Stomach (tissue), 4 donors: ENCODE results near the gene SLC25A4.

Source experiments
- EP300 ChIP-seq: sonication (generic); formaldehyde crosslinking; IDR thresholded peaks from one replicate; pipeline ENCODE4 v1.6.1; 2017; ENCODE audit warnings: antibody characterized with exemption
- TF ChIP-seq, protein P1 (sequence below), 7 experiments: fragments of 450-650 bp in 4 of 7; fragments of 200-600 bp in 3 of 7; sonication (generic) in 3 of 7; IDR thresholded peaks; one replicate each; pipeline ENCODE4 v1.5.1; 2016 to 2019; ENCODE audit warnings: antibody characterized with exemption in 7 of 7, control low read depth in 2 of 7, mild to moderate bottlenecking in 1 of 7

GRCh38 chr4:185165605-185166063 lies 22.6 kb downstream of the SLC25A4 start:
- TF ChIP-seq, protein P1, sequence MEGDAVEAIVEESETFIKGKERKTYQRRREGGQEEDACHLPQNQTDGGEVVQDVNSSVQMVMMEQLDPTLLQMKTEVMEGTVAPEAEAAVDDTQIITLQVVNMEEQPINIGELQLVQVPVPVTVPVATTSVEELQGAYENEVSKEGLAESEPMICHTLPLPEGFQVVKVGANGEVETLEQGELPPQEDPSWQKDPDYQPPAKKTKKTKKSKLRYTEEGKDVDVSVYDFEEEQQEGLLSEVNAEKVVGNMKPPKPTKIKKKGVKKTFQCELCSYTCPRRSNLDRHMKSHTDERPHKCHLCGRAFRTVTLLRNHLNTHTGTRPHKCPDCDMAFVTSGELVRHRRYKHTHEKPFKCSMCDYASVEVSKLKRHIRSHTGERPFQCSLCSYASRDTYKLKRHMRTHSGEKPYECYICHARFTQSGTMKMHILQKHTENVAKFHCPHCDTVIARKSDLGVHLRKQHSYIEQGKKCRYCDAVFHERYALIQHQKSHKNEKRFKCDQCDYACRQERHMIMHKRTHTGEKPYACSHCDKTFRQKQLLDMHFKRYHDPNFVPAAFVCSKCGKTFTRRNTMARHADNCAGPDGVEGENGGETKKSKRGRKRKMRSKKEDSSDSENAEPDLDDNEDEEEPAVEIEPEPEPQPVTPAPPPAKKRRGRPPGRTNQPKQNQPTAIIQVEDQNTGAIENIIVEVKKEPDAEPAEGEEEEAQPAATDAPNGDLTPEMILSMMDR (IDR thresholded peaks at IDR 0.05), result no peak
- no peak for TF ChIP-seq EP300
